Neural crest cell (in vitro differentiated cells): ENCODE data around the gene GIMAP8. TPM values are rescaled to one million over a fixed set of nuclear protein-coding genes. Genes with fewer than 3 reads are reported as not detected.
"Not testable (repeated sequence)": the region's sequence is repeated elsewhere in the genome, so short reads cannot be mapped to it uniquely, and the experiment has no call there.

Experiments
- DNase-seq: peaks from one replicate; pipeline ENCODE4 v3.0.0; 2021; ENCODE audit warnings: low read depth, mixed read lengths, low spot score
- H3K27ac Mint-ChIP-seq: one replicate; pipeline ENCODE4 v1.8.0; 2021; ENCODE audit warnings: mild to moderate bottlenecking, mixed read lengths; ENCODE audit not compliant: unreplicated experiment
- H3K27me3 Mint-ChIP-seq: 2 replicates; pipeline ENCODE4 v1.8.0; 2021; ENCODE audit warnings: low read depth, mild to moderate bottlenecking, mixed read lengths
- H3K36me3 Mint-ChIP-seq: 2 replicates; pipeline ENCODE4 v1.8.0; 2021; ENCODE audit warnings: low read depth, mild to moderate bottlenecking, mixed read lengths
- H3K4me1 Mint-ChIP-seq: 2 replicates; pipeline ENCODE4 v1.8.0; 2021; ENCODE audit warnings: mixed read lengths
- H3K4me3 Mint-ChIP-seq: one replicate; pipeline ENCODE4 v1.8.0; 2021; ENCODE audit warnings: mild to moderate bottlenecking, mixed read lengths
- H3K9me3 Mint-ChIP-seq: 2 replicates; pipeline ENCODE4 v1.8.0; 2021; ENCODE audit warnings: mixed read lengths
- total RNA-seq: library from RNA; stranded (reverse); gene quantifications from 2 replicates; pipeline ENCODE4 v1.2.1, GENCODE V29; 2021
- TF ChIP-seq, protein P1 (sequence below): fragments of 200-600 bp; sonication (generic); conservative IDR thresholded peaks from 2 replicates; pipeline ENCODE4 v1.5.0; 2021; ENCODE audit warnings: antibody characterized with exemption, mild to moderate bottlenecking

The GIMAP8 gene
- total RNA-seq, 1 donor from 2014 or later: not detected

DNA sequence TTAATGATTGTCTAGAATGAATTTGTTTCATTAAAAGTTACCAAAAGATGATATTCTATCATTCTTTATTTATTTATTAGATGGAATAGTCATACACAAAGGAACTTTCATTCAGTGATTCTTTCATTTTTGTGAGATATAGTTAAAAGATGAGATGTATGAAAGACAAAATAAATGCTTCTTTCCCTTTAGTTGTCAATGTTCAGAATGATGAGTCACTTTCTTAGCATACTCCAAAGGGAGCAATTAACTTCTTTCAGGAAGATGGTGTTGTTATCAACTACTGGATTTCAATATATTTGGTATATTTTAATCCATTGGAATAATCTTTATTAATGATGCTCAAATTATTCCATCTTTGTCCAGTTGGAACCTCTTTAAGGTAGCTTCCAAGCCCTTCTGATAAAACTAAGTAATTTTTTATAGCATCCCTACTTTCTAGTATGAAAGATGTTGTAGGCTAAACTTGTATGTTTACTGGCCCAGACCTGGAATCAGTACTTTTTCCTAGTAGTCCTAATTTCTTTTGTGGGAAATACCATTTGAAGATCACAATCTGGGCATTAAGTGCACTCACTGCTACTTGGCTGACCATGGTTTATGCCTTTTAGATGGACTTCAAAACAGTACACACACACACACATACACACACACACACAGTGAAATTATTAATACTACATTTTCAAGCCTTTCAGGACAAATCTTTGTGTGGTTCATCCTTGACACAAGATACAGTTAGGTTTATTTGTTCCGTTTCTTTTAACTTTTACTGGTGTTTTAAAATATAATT, 66.7 kb downstream of the GIMAP8 start:
- Mint-ChIP-seq H3K4me1 (no peaks in the 10 kb centered on the region), H3K4me3 (no peak overlapping the region), H3K36me3 (no peaks in the 10 kb centered on the region), H3K27me3 (peaks cover 24% of the 10 kb centered on the region), H3K9me3 (no peaks in the 10 kb centered on the region), H3K27ac (no peak overlapping the region)
- no peak for DNase-seq
- TF ChIP-seq, protein P1, sequence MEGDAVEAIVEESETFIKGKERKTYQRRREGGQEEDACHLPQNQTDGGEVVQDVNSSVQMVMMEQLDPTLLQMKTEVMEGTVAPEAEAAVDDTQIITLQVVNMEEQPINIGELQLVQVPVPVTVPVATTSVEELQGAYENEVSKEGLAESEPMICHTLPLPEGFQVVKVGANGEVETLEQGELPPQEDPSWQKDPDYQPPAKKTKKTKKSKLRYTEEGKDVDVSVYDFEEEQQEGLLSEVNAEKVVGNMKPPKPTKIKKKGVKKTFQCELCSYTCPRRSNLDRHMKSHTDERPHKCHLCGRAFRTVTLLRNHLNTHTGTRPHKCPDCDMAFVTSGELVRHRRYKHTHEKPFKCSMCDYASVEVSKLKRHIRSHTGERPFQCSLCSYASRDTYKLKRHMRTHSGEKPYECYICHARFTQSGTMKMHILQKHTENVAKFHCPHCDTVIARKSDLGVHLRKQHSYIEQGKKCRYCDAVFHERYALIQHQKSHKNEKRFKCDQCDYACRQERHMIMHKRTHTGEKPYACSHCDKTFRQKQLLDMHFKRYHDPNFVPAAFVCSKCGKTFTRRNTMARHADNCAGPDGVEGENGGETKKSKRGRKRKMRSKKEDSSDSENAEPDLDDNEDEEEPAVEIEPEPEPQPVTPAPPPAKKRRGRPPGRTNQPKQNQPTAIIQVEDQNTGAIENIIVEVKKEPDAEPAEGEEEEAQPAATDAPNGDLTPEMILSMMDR: no peak

DNA sequence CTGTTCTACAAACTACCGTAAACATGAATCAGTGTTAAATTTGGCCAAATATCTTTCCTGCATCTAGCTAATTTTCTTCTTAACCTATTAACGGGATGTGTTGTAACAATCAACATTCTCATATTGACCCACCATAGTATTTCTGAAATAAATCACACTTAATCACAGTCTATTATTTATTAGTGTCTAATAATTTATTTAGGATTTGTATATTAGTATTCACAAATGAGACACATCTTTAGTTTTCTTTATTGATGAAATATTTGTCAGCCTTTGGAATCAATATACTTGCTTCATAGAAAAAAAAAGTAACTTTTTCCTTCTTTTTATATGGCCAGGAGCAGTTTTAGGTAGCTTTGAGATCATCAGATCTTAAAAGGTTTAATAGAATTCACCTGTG, 68.9 kb downstream of the GIMAP8 start:
- H3K27me3 Mint-ChIP-seq: peaks cover 38% of the 10 kb centered on the region
- H3K9me3 Mint-ChIP-seq: no peaks in the 10 kb centered on the region
- no peak overlapping the region for H3K27ac Mint-ChIP-seq
- H3K4me3 Mint-ChIP-seq: no peak overlapping the region
- TF ChIP-seq, protein P1: no peak
- no peaks in the 10 kb centered on the region for H3K36me3 Mint-ChIP-seq
- H3K4me1 Mint-ChIP-seq: no peaks in the 10 kb centered on the region
- DNase-seq: no peak

DNA sequence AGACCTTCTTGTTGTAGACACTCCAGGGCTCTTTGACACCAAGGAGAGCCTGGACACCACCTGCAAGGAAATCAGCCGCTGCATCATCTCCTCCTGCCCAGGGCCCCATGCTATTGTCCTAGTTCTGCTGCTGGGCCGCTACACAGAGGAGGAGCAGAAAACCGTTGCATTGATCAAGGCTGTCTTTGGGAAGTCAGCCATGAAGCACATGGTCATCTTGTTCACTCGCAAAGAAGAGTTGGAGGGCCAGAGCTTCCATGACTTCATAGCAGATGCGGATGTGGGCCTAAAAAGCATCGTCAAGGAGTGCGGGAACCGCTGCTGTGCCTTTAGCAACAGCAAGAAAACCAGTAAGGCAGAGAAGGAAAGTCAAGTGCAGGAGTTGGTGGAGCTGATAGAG, 69.7 kb downstream of the GIMAP8 start:
- Mint-ChIP-seq H3K4me3 (no peak overlapping the region), H3K9me3 (no peaks in the 10 kb centered on the region), H3K27ac (no peak overlapping the region), H3K4me1 (no peaks in the 10 kb centered on the region), H3K36me3 (no peaks in the 10 kb centered on the region), H3K27me3 (peaks cover 33% of the 10 kb centered on the region)
- DNase-seq: no peak
- TF ChIP-seq, protein P1: no peak

DNA sequence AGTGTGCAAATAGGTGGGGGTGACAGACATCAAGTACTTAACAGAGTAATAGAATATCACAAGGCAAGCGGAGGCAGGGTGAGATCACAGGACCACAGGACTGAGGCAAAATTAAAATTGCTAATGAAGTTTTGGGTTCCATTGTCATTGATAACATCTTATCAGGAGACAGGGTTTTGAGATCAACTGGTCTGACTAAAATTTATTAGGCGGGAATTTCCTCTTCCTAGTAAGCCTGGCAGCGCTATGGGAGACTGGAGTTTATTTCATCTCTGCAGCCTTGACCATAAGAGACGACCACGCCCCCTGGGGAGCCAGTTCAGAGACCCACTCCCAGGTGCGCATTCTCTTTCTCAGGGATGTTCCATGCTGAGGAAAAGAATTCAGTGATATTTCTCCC, 72.5 kb downstream of the GIMAP8 start:
- not testable (repeated sequence) for H3K9me3 Mint-ChIP-seq, H3K4me1 Mint-ChIP-seq, DNase-seq, H3K36me3 Mint-ChIP-seq, H3K27ac Mint-ChIP-seq, H3K4me3 Mint-ChIP-seq
- H3K27me3 Mint-ChIP-seq: peaks cover 29% of the 10 kb centered on the region

DNA sequence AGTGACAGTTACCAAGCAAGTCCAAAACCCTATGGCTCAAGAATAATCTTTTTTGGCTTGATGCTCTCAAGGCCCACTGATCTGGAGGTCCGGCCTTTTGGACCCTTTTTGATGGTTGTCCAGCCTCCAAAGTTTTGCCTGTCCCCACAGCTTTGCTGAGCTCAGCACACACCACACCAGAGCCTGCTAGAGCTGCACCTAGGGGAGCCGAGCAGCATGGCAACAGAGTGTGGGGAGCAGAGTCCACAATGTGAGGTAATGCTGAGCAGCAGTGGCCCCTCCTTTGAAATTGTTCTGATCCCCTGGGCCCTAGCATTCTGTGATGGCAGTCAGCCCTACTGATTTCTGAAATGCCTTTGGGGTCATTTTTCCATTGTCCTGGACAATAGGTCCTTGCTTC, 73.6 kb downstream of the GIMAP8 start:
- H3K27ac Mint-ChIP-seq: no peak overlapping the region
- TF ChIP-seq, protein P1: no peak
- peaks cover 31% of the 10 kb centered on the region for H3K27me3 Mint-ChIP-seq
- DNase-seq: no peak
- no peaks in the 10 kb centered on the region for H3K36me3 Mint-ChIP-seq
- peaks cover 6% of the 10 kb centered on the region for H3K9me3 Mint-ChIP-seq
- H3K4me1 Mint-ChIP-seq: no peaks in the 10 kb centered on the region
- H3K4me3 Mint-ChIP-seq: no peak overlapping the region

Other genes with a start within 250 kb of the GIMAP8 start
- gene LRRC61, start 127.3 kb upstream of the GIMAP8 start, total RNA-seq: 23.2 and 26.3 TPM in 2 replicates
- 0.49 and 0.61 TPM in 2 replicates for gene ACTR3C, start 127.1 kb upstream of the GIMAP8 start, total RNA-seq
- gene RARRES2, start 109.0 kb upstream of the GIMAP8 start, total RNA-seq: 24.4 and 26.3 TPM in 2 replicates
- 212 and 224 TPM in 2 replicates for gene REPIN1, start 81.8 kb upstream of the GIMAP8 start, total RNA-seq
- gene ZNF775, start 71.3 kb upstream of the GIMAP8 start, total RNA-seq: 13.3 and 16.5 TPM in 2 replicates
- not detected in 2 replicates for gene GIMAP7, start 64.2 kb downstream of the GIMAP8 start, total RNA-seq
- gene GIMAP4, start 116.8 kb downstream of the GIMAP8 start, total RNA-seq: not detected in 2 replicates
- not detected in 2 replicates for gene GIMAP6, start 181.8 kb downstream of the GIMAP8 start, total RNA-seq
- gene GIMAP2, start 235.1 kb downstream of the GIMAP8 start, total RNA-seq: not detected in 2 replicates